HG03097 (cell line): ENCODE data around the gene SCN1B.
"Not testable (repeated sequence)": the region's sequence is repeated elsewhere in the genome, so short reads cannot be mapped to it uniquely, and the experiment has no call there.

Experiments used
- ATAC-seq: cut with Tn5 transposase; IDR thresholded peaks from one replicate; pipeline ENCODE4 v1.9.1; 2021; ENCODE audit not compliant: unreplicated experiment, low FRiP score

The SCN1B gene

GRCh38 chr19:35051268-35051667 lies 21.0 kb downstream of the SCN1B start:
- not testable (repeated sequence) for ATAC-seq

GRCh38 chr19:35051796-35052195 lies 21.5 kb downstream of the SCN1B start:
- ATAC-seq = no peak

- no peak for ATAC-seq
Observed at GRCh38 chr19:35052599-35053190, 22.4 kb downstream of the SCN1B start.

GRCh38 chr19:35053667-35054293 lies 23.5 kb downstream of the SCN1B start:
- ATAC-seq = no peak

- ATAC-seq = no peak
Observed at GRCh38 chr19:35054626-35055025, 24.4 kb downstream of the SCN1B start.

- no peak for ATAC-seq
Observed at GRCh38 chr19:35055715-35056179, 25.5 kb downstream of the SCN1B start.

- ATAC-seq = no peak
Observed at GRCh38 chr19:35056513-35057063, 26.3 kb downstream of the SCN1B start.

GRCh38 chr19:35058370-35058769 lies 28.1 kb downstream of the SCN1B start:
- no peak for ATAC-seq

GRCh38 chr19:35059006-35059798 lies 28.9 kb downstream of the SCN1B start:
- ATAC-seq = no peak

GRCh38 chr19:35059799-35060091 lies 29.5 kb downstream of the SCN1B start:
- ATAC-seq = no peak

GRCh38 chr19:35060160-35060855 lies 30.0 kb downstream of the SCN1B start:
- no peak for ATAC-seq

- no peak for ATAC-seq
Observed at GRCh38 chr19:35061583-35062373, 31.5 kb downstream of the SCN1B start.

GRCh38 chr19:35062942-35063341 lies 32.7 kb downstream of the SCN1B start:
- no peak for ATAC-seq

- no peak for ATAC-seq
Observed at GRCh38 chr19:35063940-35064818, 33.9 kb downstream of the SCN1B start.

- ATAC-seq = no peak
Observed at GRCh38 chr19:35065574-35065973, 35.3 kb downstream of the SCN1B start.

GRCh38 chr19:35066121-35066520 lies 35.9 kb downstream of the SCN1B start:
- ATAC-seq = no peak

GRCh38 chr19:35066691-35067563 lies 36.7 kb downstream of the SCN1B start:
- ATAC-seq = peak; percentile 66

GRCh38 chr19:35068941-35069634 lies 38.8 kb downstream of the SCN1B start:
- ATAC-seq = no peak
